SK-N-SH (cell line): ENCODE results near the gene SEPTIN10. TPM values are rescaled to one million over a fixed set of nuclear protein-coding genes. Genes with fewer than 3 reads are reported as not detected.

ENCODE experiments used
- CTCF ChIA-PET: fragments of 300-600, 350-600 bp; formaldehyde crosslinking; extraction: SDS; loops from one replicate; lab custom pipeline; 2021; lab: Yijun Ruan, JAX
- POLR2A ChIA-PET: fragments of 350-600 bp; sonication (Branson Sonifier 250); formaldehyde crosslinking; extraction: SDS; loops from one replicate; lab custom pipeline; 2020; ENCODE audit warnings: antibody characterized with exemption, inconsistent platforms; lab: Yijun Ruan, JAX
- DNase-seq: peaks from one replicate; pipeline ENCODE4 v3.0.0; 2012
- H2AFZ ChIP-seq: fragments of 200-600 bp; sonication (generic); 2 replicates; pipeline ENCODE4 v1.8.1; 2016; ENCODE audit warnings: antibody characterized with exemption, mild to moderate bottlenecking, low read depth
- H3F3A ChIP-seq: fragments of 200-600 bp; sonication (generic); replicated peaks from 2 replicates; pipeline ENCODE3; 2016; ENCODE audit warnings: antibody characterized with exemption, mild to moderate bottlenecking; ENCODE audit not compliant: insufficient read depth
- H3K27ac ChIP-seq, 2 experiments: fragments of 200-500 bp in 1 of 2; fragments of 200-600 bp in 1 of 2; sonication (Bioruptor generic) in 1 of 2; sonication (generic), shearing (Covaris generic) in 1 of 2; 2 replicates each; pipeline versions ENCODE4 v1.5.1 to v1.6.1; 2014 to 2016; ENCODE audit warnings: low read depth in 2 of 2, inconsistent platforms in 1 of 2, low read length in 1 of 2, mild to moderate bottlenecking in 1 of 2, mixed read lengths in 1 of 2
- H3K27me3 ChIP-seq: fragments of 200-600 bp; sonication (generic), shearing (Covaris generic); 2 replicates; pipeline ENCODE4 v1.6.1; 2016; ENCODE audit warnings: mixed run types; ENCODE audit not compliant: insufficient read depth
- H3K36me3 ChIP-seq, 2 experiments: fragments of 200-500 bp in 1 of 2; fragments of 200-600 bp in 1 of 2; sonication (Bioruptor generic) in 1 of 2; sonication (generic) in 1 of 2; replicated peaks in 1 of 2; 2 replicates each; pipeline versions ENCODE3 to v1.5.1; 2014 to 2016; ENCODE audit warnings: low read length in 1 of 2, mild to moderate bottlenecking in 1 of 2; ENCODE audit not compliant: insufficient read depth in 2 of 2, control insufficient read depth in 1 of 2
- H3K4me1 ChIP-seq, 2 experiments: fragments of 200-500 bp in 1 of 2; fragments of 200-600 bp in 1 of 2; sonication (Bioruptor generic) in 1 of 2; sonication (generic), shearing (Covaris generic) in 1 of 2; 2 replicates each; pipeline versions ENCODE4 v1.5.1 to v1.6.1; 2014 to 2016; ENCODE audit warnings: low read depth in 1 of 2, low read length in 1 of 2, mixed run types in 1 of 2; ENCODE audit not compliant: insufficient read depth in 2 of 2, control insufficient read depth in 1 of 2
- H3K4me2 ChIP-seq: fragments of 200-600 bp; sonication (generic), shearing (Covaris generic); 2 replicates; pipeline ENCODE4 v1.6.1; 2017; ENCODE audit warnings: mixed run types
- H3K4me3 ChIP-seq, 2 experiments: fragments of 200-500 bp in 1 of 2; fragments of 200-600 bp in 1 of 2; sonication (Bioruptor generic) in 1 of 2; sonication (generic), shearing (Covaris generic) in 1 of 2; 2 replicates each; pipeline versions ENCODE4 v1.5.1 to v1.8.1; 2014 to 2016; ENCODE audit warnings: low read depth in 2 of 2, inconsistent platforms in 1 of 2, low read length in 1 of 2, mild to moderate bottlenecking in 1 of 2, mixed read lengths in 1 of 2, moderate library complexity in 1 of 2
- H3K79me2 ChIP-seq: fragments of 200-600 bp; sonication (generic); 2 replicates; pipeline ENCODE4 v1.8.1; 2017; ENCODE audit warnings: mild to moderate bottlenecking; ENCODE audit not compliant: insufficient read depth
- H3K9ac ChIP-seq: fragments of 200-600 bp; sonication (generic); 2 replicates; pipeline ENCODE4 v1.6.1; 2017; ENCODE audit warnings: mixed run types
- H3K9me2 ChIP-seq: fragments of 200-600 bp; sonication (generic); 2 replicates; pipeline ENCODE4 v1.6.1; 2017; ENCODE audit warnings: mixed run types
- H3K9me3 ChIP-seq: fragments of 200-600 bp; sonication (generic); 2 replicates; pipeline ENCODE4 v1.6.1; 2017; ENCODE audit warnings: mixed run types, mild to moderate bottlenecking, moderate library complexity
- H4K20me1 ChIP-seq: fragments of 200-600 bp; sonication (generic); 2 replicates; pipeline ENCODE4 v1.6.1; 2017; ENCODE audit warnings: mild to moderate bottlenecking, mixed run types; ENCODE audit not compliant: insufficient read depth
- CHD2 ChIP-seq: fragments of 150-350 bp; IDR thresholded peaks from 2 replicates; pipeline ENCODE4 v1.6.1; 2018; ENCODE audit warnings: low read length; ENCODE audit not compliant: partially characterized antibody
- EP300 ChIP-seq, 2 experiments: IDR thresholded peaks; 2 replicates each; pipeline versions ENCODE4 v1.4.0 to v1.6.1; 2012; ENCODE audit warnings: borderline replicate concordance in 1 of 2, low read depth in 1 of 2, low read length in 1 of 2
- FOSL2 ChIP-seq: IDR thresholded peaks from 2 replicates; pipeline ENCODE4 v1.4.0; 2012; ENCODE audit warnings: low read depth, mild to moderate bottlenecking, moderate library complexity, borderline replicate concordance
- FOXM1 ChIP-seq: IDR thresholded peaks from 2 replicates; pipeline ENCODE4 v1.4.0; 2012; ENCODE audit warnings: low read depth, mild to moderate bottlenecking
- JUND ChIP-seq: IDR thresholded peaks from 2 replicates; pipeline ENCODE4 v1.4.0; 2012
- MEF2A ChIP-seq: IDR thresholded peaks from 2 replicates; pipeline ENCODE4 v1.4.0; 2012; ENCODE audit warnings: low read depth, borderline replicate concordance
- NFIC ChIP-seq: IDR thresholded peaks from 2 replicates; pipeline ENCODE4 v1.4.0; 2012; ENCODE audit warnings: borderline replicate concordance
- POLR2AphosphoS5 ChIP-seq: IDR thresholded peaks from 2 replicates; pipeline ENCODE4 v1.6.1; 2012; ENCODE audit warnings: low read depth, low read length
- RFX5 ChIP-seq: IDR thresholded peaks from 2 replicates; pipeline ENCODE4 v1.6.1; 2012; ENCODE audit warnings: mild to moderate bottlenecking, improper control_type of control experiment, low read length
- RXRA ChIP-seq: IDR thresholded peaks from 2 replicates; pipeline ENCODE4 v1.4.0; 2012; ENCODE audit warnings: low read depth, mild to moderate bottlenecking, borderline replicate concordance
- TAF1 ChIP-seq: IDR thresholded peaks from 2 replicates; pipeline ENCODE4 v1.6.1; 2012; ENCODE audit warnings: low read depth, mild to moderate bottlenecking, low read length, moderate library complexity, borderline replicate concordance
- TCF12 ChIP-seq: IDR thresholded peaks from 2 replicates; pipeline ENCODE4 v1.4.0; 2012
- TEAD4 ChIP-seq: IDR thresholded peaks from 2 replicates; pipeline ENCODE4 v1.4.0; 2012; ENCODE audit warnings: mild to moderate bottlenecking, borderline replicate concordance; ENCODE audit not compliant: insufficient read depth
- WGBS: methylation state at CpG from one replicate; pipeline ENCODE4 v1.1.6; 2017; ENCODE audit warnings: low lambda C conversion rate; 5-methylcytosine and 5-hydroxymethylcytosine counted together
- polyA plus RNA-seq, 3 experiments: library from polyadenylated mRNA; depleted of rRNA; stranded (reverse); fragments of >200 nt; gene quantifications; 2 replicates each; pipeline ENCODE4 v1.2.3, GENCODE V29; 2012
- TF ChIP-seq, protein P1 (sequence below): fragments of 150-350 bp; IDR thresholded peaks from 2 replicates; pipeline ENCODE4 v1.6.1; 2017; ENCODE audit warnings: antibody characterized with exemption, low read length, low read depth, borderline replicate concordance
- TF ChIP-seq, protein P2 (sequence below): IDR thresholded peaks from 2 replicates; pipeline ENCODE4; 2012
- TF ChIP-seq, protein P3 (sequence below): fragments of 150-350 bp; IDR thresholded peaks from 2 replicates; pipeline ENCODE4 v1.6.1; 2016; ENCODE audit warnings: mild to moderate bottlenecking, low read depth, low read length
- TF ChIP-seq, protein P4 (sequence below): IDR thresholded peaks from 2 replicates; pipeline ENCODE4 v1.4.0; 2012; ENCODE audit warnings: low read depth, borderline replicate concordance
- TF ChIP-seq, protein P5 (sequence below): IDR thresholded peaks from 2 replicates; pipeline ENCODE4 v1.4.0; 2012; ENCODE audit warnings: low read depth, borderline replicate concordance

Gene SEPTIN10
- polyA plus RNA-seq, 1 of the 3 experiments (the other 2 are of a cell fraction): 46.5 TPM

DNA sequence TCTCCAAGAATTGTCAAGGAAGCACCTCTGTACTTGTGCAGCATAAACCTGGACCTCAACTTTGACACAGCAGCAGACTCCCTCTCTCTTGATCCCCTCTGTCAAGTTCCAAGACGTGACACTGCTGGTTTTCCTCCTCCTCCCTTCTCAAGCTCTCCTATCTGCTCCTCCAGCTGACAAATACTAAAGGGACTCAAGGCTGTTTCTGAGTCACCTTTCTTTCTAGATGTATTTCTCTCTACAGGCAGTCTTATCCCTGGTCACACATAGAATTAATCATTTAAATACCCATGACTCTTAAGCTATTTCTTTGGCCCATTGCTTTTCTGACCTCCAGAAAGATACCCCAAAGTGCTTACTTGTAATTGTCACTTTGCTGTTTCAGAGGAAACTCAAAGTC, 53.5 kb downstream of the SEPTIN10 start:
- no peak overlapping the region for H3K4me2 ChIP-seq
- POLR2A ChIA-PET: interaction anchor here (0.7 kb wide), 1 partner anchor 26 kb away, joined by 3 read pairs; no protein-coding TSS in a partner anchor

DNA sequence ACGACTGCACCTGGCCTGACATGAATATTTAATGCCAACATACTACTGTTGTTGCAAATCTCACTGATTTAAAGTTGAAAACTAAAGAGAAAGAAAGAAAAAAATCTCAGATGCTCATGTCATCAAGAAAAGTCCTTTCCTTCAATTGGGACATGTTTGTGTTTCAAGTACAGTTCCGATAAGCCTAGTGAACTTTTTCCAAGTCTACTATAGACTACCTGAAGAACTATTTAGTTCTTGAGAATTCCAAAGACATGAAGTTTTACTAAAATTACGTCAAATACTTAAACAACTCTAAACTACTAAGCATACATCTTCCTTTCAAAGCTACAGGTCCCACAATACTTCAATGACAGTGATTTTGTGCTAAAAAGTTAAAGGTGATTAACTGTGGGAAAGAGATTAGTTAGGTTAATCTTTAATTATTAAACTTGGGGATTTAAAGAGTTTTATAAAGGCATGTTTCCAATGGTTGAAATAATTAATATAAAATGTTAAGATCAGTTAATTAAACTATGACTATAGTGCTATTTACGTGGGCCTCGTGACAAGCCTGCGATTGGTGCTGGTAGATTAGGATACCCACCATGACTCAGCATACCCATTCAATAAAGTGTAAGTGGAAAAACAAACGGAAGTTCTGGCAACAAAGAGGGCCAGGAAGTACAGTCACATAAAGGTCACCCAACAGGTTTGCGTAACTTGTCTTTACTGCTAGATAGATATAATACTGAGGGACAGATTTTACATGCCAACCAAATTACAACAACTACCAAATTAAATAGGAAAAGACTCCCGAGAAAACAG, 55.5 kb downstream of the SEPTIN10 start:
- Histone ChIP-seq H3K4me2 (no peak overlapping the region), H3K79me2 (no peaks in the 10 kb centered on the region), H3K9me2 (no peaks in the 10 kb centered on the region), H3K4me1 (peaks cover 0 to 16% of the 10 kb centered on the region in 2 experiments; a peak in 1 of 4 replicates), H4K20me1 (no peaks in the 10 kb centered on the region), H3K9ac (no peak overlapping the region), H3K36me3 (peaks cover 4 to 12% of the 10 kb centered on the region in 2 experiments), H2AFZ (no peak overlapping the region), H3K9me3 (no peaks in the 10 kb centered on the region), H3K27ac (peak overlapping the region in 1 of 2 experiments; percentile 57; a peak in 2 of 4 replicates), H3F3A (peaks cover 21% of the 10 kb centered on the region), H3K27me3 (no peaks in the 10 kb centered on the region), H3K4me3 (no peak overlapping the region)
- POLR2A ChIA-PET: no interaction called here
- no peak for DNase-seq
- 52% methylated on average over 9 of the region's 9 CpGs for WGBS
- CTCF ChIA-PET: interaction anchor here (6.8 kb wide), 1 partner anchor 11 kb away, joined by 38 read pairs; no protein-coding TSS in a partner anchor
- peak; percentile 44 for TF ChIP-seq NFIC
- TF ChIP-seq, protein P1, sequence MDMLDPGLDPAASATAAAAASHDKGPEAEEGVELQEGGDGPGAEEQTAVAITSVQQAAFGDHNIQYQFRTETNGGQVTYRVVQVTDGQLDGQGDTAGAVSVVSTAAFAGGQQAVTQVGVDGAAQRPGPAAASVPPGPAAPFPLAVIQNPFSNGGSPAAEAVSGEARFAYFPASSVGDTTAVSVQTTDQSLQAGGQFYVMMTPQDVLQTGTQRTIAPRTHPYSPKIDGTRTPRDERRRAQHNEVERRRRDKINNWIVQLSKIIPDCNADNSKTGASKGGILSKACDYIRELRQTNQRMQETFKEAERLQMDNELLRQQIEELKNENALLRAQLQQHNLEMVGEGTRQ: no peak
- TF ChIP-seq FOSL2: peak; percentile 50; the same call in 1 of the 2 replicates
- no peak for TF ChIP-seq TAF1
- TF ChIP-seq RFX5: no peak
- TF ChIP-seq POLR2AphosphoS5: no peak
- no peak for TF ChIP-seq TEAD4
- TF ChIP-seq, protein P2, sequence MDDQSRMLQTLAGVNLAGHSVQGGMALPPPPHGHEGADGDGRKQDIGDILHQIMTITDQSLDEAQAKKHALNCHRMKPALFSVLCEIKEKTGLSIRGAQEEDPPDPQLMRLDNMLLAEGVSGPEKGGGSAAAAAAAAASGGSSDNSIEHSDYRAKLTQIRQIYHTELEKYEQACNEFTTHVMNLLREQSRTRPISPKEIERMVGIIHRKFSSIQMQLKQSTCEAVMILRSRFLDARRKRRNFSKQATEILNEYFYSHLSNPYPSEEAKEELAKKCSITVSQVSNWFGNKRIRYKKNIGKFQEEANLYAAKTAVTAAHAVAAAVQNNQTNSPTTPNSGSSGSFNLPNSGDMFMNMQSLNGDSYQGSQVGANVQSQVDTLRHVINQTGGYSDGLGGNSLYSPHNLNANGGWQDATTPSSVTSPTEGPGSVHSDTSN: peak; percentile 72
- TF ChIP-seq EP300 (IDR thresholded peaks at IDR 0.05; ENCODE audit: borderline replicate concordance in 1 of 2, low read depth in 1 of 2, low read length in 1 of 2): peak in 1 of 2 experiments; percentile 56; a peak in 1 of 4 replicates
- TF ChIP-seq CHD2: no peak
- TF ChIP-seq, protein P3, sequence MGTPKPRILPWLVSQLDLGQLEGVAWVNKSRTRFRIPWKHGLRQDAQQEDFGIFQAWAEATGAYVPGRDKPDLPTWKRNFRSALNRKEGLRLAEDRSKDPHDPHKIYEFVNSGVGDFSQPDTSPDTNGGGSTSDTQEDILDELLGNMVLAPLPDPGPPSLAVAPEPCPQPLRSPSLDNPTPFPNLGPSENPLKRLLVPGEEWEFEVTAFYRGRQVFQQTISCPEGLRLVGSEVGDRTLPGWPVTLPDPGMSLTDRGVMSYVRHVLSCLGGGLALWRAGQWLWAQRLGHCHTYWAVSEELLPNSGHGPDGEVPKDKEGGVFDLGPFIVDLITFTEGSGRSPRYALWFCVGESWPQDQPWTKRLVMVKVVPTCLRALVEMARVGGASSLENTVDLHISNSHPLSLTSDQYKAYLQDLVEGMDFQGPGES: no peak
- TF ChIP-seq, protein P4, sequence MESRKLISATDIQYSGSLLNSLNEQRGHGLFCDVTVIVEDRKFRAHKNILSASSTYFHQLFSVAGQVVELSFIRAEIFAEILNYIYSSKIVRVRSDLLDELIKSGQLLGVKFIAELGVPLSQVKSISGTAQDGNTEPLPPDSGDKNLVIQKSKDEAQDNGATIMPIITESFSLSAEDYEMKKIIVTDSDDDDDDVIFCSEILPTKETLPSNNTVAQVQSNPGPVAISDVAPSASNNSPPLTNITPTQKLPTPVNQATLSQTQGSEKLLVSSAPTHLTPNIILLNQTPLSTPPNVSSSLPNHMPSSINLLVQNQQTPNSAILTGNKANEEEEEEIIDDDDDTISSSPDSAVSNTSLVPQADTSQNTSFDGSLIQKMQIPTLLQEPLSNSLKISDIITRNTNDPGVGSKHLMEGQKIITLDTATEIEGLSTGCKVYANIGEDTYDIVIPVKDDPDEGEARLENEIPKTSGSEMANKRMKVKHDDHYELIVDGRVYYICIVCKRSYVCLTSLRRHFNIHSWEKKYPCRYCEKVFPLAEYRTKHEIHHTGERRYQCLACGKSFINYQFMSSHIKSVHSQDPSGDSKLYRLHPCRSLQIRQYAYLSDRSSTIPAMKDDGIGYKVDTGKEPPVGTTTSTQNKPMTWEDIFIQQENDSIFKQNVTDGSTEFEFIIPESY: no peak
- TF ChIP-seq RXRA: peak; percentile 69; the same call in 1 of the 2 replicates
- TF ChIP-seq, protein P5, sequence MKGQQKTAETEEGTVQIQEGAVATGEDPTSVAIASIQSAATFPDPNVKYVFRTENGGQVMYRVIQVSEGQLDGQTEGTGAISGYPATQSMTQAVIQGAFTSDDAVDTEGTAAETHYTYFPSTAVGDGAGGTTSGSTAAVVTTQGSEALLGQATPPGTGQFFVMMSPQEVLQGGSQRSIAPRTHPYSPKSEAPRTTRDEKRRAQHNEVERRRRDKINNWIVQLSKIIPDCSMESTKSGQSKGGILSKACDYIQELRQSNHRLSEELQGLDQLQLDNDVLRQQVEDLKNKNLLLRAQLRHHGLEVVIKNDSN: no peak
- TF ChIP-seq TCF12: peak; percentile 66
- TF ChIP-seq MEF2A: no peak
- TF ChIP-seq JUND: peak; percentile 42; the same call in 1 of the 2 replicates

More for the DNA sequence above, 53.5 kb downstream of the SEPTIN10 start:
- no peaks in the 10 kb centered on the region for H4K20me1 ChIP-seq
- peaks cover 0 to 16% of the 10 kb centered on the region in 2 experiments; a peak in 1 of 4 replicates for H3K4me1 ChIP-seq
- H3K9ac ChIP-seq: no peak overlapping the region
- 75% methylated on average over 1 of the region's 1 CpG for WGBS
- H3K9me3 ChIP-seq: no peaks in the 10 kb centered on the region
- peak overlapping the region in 1 of 2 experiments; percentile 37; a peak in 2 of 4 replicates for H3K27ac ChIP-seq
- H2AFZ ChIP-seq: no peak overlapping the region
- H3K27me3 ChIP-seq: no peaks in the 10 kb centered on the region
- no peak for TF ChIP-seq FOXM1
- TF ChIP-seq EP300 (IDR thresholded peaks at IDR 0.05; ENCODE audit: borderline replicate concordance in 1 of 2, low read depth in 1 of 2, low read length in 1 of 2): no peak
- TF ChIP-seq RXRA: no peak
- no peaks in the 10 kb centered on the region for H3K79me2 ChIP-seq
- no peak for DNase-seq
- no peaks in the 10 kb centered on the region for H3K9me2 ChIP-seq
- no peak overlapping the region for H3K4me3 ChIP-seq
- peaks cover 25% of the 10 kb centered on the region for H3F3A ChIP-seq
- CTCF ChIA-PET: interaction anchor here (6.8 kb wide), 1 partner anchor 13 kb away, joined by 38 read pairs; no protein-coding TSS in a partner anchor
- H3K36me3 ChIP-seq: peaks cover 14 to 15% of the 10 kb centered on the region in 2 experiments
